ENCODE measurements around the gene MAST4.

Gene MAST4

GRCh38 chr5:66848749-66849641 lies 252.8 kb downstream of the MAST4 start:
- no peak for DNase-seq (ENCODE audit: low read depth)

- DNase-seq (ENCODE audit: low read depth), result no peak
Measured at GRCh38 chr5:66849803-66850202, 253.6 kb downstream of the MAST4 start.

GRCh38 chr5:66850354-66851075 lies 254.3 kb downstream of the MAST4 start:
- no peak for DNase-seq (ENCODE audit: low read depth)

GRCh38 chr5:66851306-66851705 lies 255.1 kb downstream of the MAST4 start:
- no peak for DNase-seq (ENCODE audit: low read depth)

- DNase-seq (ENCODE audit: low read depth), result no peak
Measured at GRCh38 chr5:66854416-66854815, 258.2 kb downstream of the MAST4 start.

GRCh38 chr5:66856041-66856805 lies 260.0 kb downstream of the MAST4 start:
- no peak for DNase-seq (ENCODE audit: low read depth)

- DNase-seq (ENCODE audit: low read depth), result no peak
Measured at GRCh38 chr5:66859526-66859925, 263.3 kb downstream of the MAST4 start.

- DNase-seq (ENCODE audit: low read depth), result no peak
Measured at GRCh38 chr5:66860199-66860975, 264.2 kb downstream of the MAST4 start.

- DNase-seq (ENCODE audit: low read depth), result no peak
Measured at GRCh38 chr5:66861402-66861801, 265.2 kb downstream of the MAST4 start.

GRCh38 chr5:66862020-66862419 lies 265.8 kb downstream of the MAST4 start:
- no peak for DNase-seq (ENCODE audit: low read depth)

GRCh38 chr5:66863243-66864170 lies 267.3 kb downstream of the MAST4 start:
- no peak for DNase-seq (ENCODE audit: low read depth)

- peak; percentile 7 for DNase-seq (ENCODE audit: low read depth)
Measured at GRCh38 chr5:66864240-66864884, 268.2 kb downstream of the MAST4 start.

- no peak for DNase-seq (ENCODE audit: low read depth)
Measured at GRCh38 chr5:66867618-66868322, 271.6 kb downstream of the MAST4 start.

GRCh38 chr5:66869347-66869746 lies 273.2 kb downstream of the MAST4 start:
- DNase-seq (ENCODE audit: low read depth), result no peak

GRCh38 chr5:66870708-66871107 lies 274.5 kb downstream of the MAST4 start:
- no peak for DNase-seq (ENCODE audit: low read depth)

GRCh38 chr5:66871651-66872050 lies 275.5 kb downstream of the MAST4 start:
- DNase-seq (ENCODE audit: low read depth), result no peak

- DNase-seq (ENCODE audit: low read depth), result no peak
Measured at GRCh38 chr5:66872736-66873331, 276.6 kb downstream of the MAST4 start.

GRCh38 chr5:66874004-66874403 lies 277.8 kb downstream of the MAST4 start:
- no peak for DNase-seq (ENCODE audit: low read depth)

GRCh38 chr5:66875315-66875714 lies 279.1 kb downstream of the MAST4 start:
- no peak for DNase-seq (ENCODE audit: low read depth)

All from stimulated activated CD4-positive, alpha-beta T cell treated with anti-CD3 and anti-CD28 coated beads, Interleukin-2, amount 100 ng/mL, for 4 hours (primary cell).